RWPE1 (cell line): ENCODE results near the gene MYL4.
"Not testable (repeated sequence)": the region's sequence is repeated elsewhere in the genome, so short reads cannot be mapped to it uniquely, and the experiment has no call there.

Experiments
- CTCF ChIA-PET: fragments of 350-600 bp; sonication (Branson Sonifier 250); formaldehyde crosslinking; extraction: SDS; loops from one replicate; lab custom pipeline; 2021; lab: Yijun Ruan, JAX
- POLR2A ChIA-PET: fragments of 400-600 bp; formaldehyde crosslinking; extraction: SDS; loops from one replicate; lab custom pipeline; 2020; ENCODE audit warnings: antibody characterized with exemption; ENCODE audit not compliant: low non-redundant PET; lab: Yijun Ruan, JAX
- DNase-seq: peaks from one replicate; pipeline ENCODE4 v3.0.0; 2012; ENCODE audit warnings: low spot score
- H3K27ac ChIP-seq: fragments of 450-650 bp; 2 replicates; pipeline ENCODE4 v1.5.1; 2017
- TF ChIP-seq, protein P1 (sequence below): fragments of 450-650 bp; conservative IDR thresholded peaks from 2 replicates; pipeline ENCODE4 v1.5.1; 2017; ENCODE audit warnings: low read depth, mild to moderate bottlenecking

Gene MYL4

DNA sequence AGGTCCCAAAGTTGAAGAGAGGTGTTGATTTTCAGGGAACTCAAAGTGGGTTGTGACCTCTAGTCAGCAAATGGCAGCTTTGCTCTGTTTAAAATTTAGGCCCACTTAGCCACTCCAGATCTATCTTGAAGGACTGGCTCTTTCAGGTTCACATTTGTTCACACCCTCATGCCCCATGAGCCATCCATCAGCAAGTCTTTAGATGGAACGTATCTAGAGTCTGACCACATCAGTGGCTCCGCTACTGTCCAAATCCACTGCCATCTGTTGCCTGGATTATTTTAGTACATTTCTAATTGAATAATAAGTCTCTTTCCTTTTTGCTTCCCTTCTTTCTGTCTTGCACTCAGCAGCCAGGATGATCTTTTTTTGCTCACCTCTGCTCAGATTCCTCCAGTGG, 55.0 kb downstream of the MYL4 start:
- ChIA-PET POLR2A (no interaction called here), CTCF (interaction anchor here (0.5 to 0.7 kb wide), 2 partner anchors 30 to 49 kb away, joined by 3 read pairs; no protein-coding TSS in a partner anchor)
- no peak overlapping the region for H3K27ac ChIP-seq
- no peak for DNase-seq
- TF ChIP-seq, protein P1, sequence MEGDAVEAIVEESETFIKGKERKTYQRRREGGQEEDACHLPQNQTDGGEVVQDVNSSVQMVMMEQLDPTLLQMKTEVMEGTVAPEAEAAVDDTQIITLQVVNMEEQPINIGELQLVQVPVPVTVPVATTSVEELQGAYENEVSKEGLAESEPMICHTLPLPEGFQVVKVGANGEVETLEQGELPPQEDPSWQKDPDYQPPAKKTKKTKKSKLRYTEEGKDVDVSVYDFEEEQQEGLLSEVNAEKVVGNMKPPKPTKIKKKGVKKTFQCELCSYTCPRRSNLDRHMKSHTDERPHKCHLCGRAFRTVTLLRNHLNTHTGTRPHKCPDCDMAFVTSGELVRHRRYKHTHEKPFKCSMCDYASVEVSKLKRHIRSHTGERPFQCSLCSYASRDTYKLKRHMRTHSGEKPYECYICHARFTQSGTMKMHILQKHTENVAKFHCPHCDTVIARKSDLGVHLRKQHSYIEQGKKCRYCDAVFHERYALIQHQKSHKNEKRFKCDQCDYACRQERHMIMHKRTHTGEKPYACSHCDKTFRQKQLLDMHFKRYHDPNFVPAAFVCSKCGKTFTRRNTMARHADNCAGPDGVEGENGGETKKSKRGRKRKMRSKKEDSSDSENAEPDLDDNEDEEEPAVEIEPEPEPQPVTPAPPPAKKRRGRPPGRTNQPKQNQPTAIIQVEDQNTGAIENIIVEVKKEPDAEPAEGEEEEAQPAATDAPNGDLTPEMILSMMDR, result no peak

DNA sequence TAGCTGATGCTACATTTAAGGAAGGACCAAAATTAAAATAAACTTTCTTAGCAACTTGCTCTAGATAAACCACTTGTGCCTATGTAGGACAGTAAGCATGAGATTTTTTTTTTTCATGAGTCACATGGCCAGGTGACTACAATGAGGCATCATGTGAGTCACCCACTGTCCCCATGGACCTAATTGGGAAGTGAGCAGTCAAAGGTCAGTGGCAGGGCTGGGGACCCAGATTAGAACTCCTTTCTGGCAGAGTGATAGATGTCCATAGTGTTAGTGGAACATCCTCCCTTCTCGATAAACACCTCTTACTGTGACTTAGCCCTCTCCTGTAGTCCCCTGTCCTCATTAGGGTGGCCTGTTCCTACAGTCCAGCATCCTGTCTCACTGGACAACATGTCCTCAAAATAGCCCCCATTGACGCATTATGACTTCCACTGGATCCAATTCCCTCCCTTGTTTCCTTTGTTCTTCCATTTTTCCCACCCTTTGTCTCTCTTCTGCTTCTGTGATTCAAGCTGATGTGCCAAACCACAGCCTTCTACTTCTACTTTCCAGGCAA, 56.9 kb downstream of the MYL4 start:
- no peak overlapping the region for H3K27ac ChIP-seq
- CTCF ChIA-PET, result no interaction called here
- no peak for DNase-seq
- POLR2A ChIA-PET, result no interaction called here
- TF ChIP-seq, protein P1, result no peak

DNA sequence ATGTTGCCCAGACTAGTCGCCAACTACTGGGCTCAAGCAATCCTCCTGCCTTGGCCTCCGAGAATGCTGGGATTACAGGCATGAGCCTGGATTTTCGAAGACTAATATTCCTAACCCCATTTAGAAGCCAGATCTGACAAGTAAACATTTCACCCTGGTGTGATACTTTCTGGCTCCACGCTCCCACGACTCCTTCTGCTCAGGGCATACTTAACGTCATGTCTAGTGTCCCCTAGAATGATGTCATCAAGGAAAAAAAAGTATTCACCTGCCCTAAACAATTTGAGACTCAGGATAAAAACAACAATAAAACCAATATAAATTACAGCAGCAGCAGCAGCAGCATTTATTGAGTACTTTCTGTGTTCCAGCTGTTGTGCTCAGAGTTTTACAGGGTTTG, 57.6 kb downstream of the MYL4 start:
- CTCF ChIA-PET, result interaction anchor here (0.5 kb wide), 1 partner anchor 48 kb away, joined by 3 read pairs; no protein-coding TSS in a partner anchor
- H3K27ac ChIP-seq, result no peak overlapping the region
- POLR2A ChIA-PET, result no interaction called here
- TF ChIP-seq, protein P1, result no peak
- DNase-seq, result no peak

DNA sequence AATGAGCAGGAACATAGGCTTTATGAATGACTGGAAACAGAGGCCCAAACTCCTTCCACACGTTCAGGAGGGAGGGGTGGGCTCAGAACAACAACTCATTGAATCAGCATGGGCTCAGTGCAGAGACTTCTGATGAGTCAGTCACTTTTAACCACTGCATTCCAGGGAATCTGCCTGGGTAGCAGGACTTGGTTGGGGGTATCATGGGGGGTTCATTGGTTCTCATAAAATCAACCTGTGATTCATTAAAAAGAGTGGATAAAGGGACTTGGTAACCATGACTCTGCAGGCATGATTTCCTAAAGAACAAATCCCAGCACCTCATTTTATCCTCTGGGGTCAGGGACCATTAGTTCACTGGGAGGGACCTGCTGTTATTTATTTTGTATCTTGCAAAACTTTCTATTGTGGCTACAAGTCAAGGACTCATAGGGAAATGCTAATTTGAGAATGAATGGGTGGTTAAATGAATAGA, 58.2 kb downstream of the MYL4 start:
- CTCF ChIA-PET, result no interaction called here
- TF ChIP-seq, protein P1, result no peak
- no peak for DNase-seq
- POLR2A ChIA-PET, result no interaction called here
- no peak overlapping the region for H3K27ac ChIP-seq

DNA sequence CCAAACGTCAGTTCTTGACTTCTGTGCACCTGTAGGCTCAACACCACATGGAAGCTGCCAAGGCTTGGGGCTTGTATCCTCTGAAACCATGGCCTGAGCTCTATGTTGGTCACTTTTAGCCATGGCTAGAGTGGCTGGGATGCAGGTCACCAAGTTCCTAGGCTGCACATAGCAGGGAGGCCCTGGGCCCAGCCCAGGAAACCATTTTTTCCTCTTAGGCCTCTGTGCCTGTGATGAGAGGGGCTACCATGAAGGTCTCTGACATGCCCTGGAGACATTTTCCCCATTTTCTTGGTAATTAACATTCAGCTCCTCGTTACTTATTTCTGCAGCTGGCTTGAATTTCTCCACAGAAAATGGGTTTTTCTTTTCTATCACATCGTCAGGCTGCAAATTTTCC, 59.8 kb downstream of the MYL4 start:
- POLR2A ChIA-PET, DNase-seq, H3K27ac ChIP-seq: not testable (repeated sequence)
- CTCF ChIA-PET, result interaction anchor here (1.1 kb wide), 1 partner anchor 13 kb away, joined by 3 read pairs; no protein-coding TSS in a partner anchor

DNA sequence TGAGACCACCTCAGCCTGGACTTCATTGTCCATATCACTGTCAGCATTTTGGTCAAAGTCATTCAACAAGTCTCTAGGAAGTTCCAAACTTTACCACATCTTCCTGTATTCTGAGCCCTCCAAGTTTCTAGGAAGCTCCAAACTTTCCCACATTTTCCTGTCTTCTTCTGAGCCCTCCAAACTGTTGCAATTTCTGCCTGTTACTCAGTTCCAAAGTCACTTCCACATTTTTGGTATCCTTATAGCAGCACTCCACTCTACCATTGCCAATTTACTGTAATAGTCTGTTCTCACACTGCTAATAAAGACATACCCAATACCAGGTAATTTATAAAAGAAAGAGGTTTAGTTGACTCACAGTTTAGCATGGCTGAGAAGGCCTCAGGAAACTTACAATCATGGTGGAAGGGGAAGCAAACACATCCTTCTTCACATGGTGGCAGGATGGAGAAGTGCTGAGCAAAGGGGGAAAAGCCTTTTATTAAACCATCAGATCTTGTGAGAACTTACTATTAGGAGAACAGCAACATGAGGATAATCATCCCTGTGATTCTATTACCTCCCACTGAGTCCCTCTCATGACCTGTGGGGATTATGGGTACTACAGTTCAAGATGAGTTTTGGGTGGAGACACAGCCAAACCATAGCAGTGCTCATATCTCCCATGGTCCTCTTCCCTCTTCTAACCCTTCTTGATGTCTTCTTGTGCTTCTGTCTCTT, 60.6 kb downstream of the MYL4 start:
- DNase-seq, CTCF ChIA-PET, POLR2A ChIA-PET, H3K27ac ChIP-seq: not testable (repeated sequence)

DNA sequence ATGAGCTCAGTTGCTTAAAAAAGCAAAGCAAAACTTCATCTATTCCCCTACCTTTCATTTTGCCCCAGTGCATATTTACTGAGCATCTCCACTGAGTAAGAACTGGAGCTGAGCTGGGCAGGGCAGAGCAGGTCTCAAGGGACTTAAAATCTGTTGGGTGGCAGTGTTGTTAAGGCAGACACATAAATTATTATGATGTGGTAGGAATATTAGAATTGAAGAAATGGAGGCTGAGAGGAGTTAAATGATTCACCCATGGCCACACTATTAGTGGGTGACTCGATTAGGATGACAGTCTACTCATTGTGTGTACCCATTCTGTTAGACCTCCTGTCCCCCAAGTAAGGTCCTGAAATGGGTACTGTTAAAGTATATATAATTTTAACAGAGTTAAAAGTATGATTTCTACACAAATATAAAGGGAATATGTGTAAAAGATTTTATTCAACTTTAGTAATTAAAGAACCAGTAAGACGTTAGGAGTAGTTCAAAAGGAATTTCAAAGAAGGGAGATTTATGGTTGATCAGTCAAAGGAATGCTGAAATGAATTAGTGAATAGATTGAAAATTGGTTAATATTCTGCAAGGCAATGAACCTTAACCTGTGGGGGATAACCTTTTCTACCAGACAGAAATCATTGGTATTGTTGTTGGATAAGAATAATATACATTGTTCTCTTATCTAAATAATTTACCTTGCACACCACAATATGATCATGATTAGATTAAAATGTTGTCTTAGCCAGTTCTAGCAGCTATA, 62.0 kb downstream of the MYL4 start:
- POLR2A ChIA-PET, result no interaction called here
- CTCF ChIA-PET, result no interaction called here
- TF ChIP-seq, protein P1, result no peak
- DNase-seq, result no peak
- no peak overlapping the region for H3K27ac ChIP-seq
